Measurements from ENCODE around the gene RMDN2.
"Not testable (repeated sequence)": the region's sequence is repeated elsewhere in the genome, so short reads cannot be mapped to it uniquely, and the experiment has no call there.

RMDN2 gene

DNA sequence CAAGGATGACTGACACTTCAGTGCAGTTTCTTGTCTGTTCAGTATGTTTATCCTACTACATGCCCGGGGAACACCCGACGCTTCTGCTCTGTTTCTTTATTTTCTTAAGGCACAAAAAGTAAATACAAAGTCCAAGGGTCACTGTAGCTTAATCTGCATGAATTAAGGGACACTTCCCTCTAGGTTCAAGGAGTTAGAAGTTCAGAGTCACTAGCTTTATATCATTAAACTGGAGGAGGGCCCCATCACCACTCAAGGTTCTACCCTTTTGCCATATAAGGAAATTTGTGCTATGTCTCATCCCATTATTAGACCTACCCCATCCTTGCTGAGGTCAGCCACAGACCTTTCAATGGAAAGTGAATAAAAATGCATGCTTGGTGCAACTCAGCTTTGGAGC, 27.6 kb upstream of the RMDN2 start:
- DNase-seq (ENCODE audit: low read depth) = no peak

DNA sequence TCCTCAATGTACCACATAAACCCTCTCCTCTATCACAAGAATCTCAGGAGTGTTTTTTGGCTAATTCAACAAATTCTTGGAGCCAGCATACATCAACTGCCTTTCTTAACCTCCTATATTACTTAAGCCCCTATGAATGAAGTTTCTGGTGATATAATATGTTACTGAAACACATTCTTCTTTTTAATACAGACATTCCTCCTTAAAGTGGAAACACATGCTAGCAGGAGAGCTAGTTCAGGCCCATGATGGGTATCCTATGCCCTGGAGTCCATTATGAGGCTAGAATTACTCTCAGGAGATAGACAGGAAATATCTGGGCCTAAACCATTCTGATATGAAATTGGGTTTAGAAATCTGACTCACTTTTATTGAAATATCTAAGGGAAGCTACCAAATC, 26.6 kb upstream of the RMDN2 start:
- no peak for DNase-seq (ENCODE audit: low read depth)

DNA sequence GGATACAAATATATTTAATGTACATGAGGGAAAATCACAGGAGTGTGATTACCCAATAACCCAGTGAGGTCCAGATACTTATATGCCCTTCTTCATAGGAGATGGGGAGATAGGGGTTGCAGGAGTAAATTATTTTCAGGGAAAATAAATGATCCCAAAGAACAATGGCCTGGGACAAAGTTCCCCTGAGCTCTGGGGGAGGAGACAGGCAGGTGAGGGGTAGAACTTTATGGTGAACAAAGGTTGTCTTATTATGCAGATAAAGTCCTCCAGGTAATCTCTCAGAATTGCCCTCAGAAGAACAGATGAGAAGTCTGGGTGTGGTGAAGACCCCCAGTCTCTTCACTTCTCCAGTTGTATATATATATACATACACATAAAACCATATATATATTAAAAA, 22.1 kb upstream of the RMDN2 start:
- no peak for DNase-seq (ENCODE audit: low read depth)

DNA sequence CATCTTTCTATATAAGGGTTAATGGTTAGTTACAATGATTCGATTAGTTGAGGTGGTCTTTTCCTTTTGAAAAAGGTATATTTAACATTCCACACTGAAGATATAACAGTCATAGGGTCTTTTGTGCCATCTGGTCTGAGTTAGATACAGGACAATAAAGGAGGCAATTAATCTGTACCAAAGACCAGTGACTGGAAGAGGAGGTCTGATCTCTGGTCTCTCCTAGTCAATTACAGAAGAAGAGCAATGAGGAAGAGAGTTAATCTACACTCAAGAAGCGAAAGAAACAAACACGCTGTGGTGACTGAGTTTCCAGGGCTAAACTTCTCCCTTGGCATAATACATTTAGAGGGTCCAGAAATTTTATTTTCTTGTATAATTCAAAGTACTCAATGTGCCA, 20.7 kb upstream of the RMDN2 start:
- DNase-seq (ENCODE audit: low read depth) = no peak

DNA sequence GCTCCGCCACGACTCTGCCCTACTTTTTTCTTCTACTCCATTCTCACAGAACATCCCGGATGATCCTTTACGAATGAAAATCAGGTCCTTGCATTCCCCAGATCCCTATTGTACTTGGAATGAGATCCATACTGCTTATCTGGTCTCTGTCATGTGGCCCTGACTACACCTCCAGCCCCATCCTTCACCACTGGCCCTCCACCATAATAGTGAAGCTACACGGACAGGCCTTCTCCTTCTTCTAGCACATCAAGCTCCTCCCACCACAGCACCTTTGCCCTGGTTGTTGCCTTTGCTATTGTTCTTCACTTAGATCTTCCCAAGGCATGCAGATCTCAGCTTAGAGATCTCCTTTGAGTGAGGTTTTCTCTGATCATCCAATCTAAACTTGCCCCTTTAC, 20.1 kb upstream of the RMDN2 start:
- DNase-seq (ENCODE audit: low read depth) = no peak

DNA sequence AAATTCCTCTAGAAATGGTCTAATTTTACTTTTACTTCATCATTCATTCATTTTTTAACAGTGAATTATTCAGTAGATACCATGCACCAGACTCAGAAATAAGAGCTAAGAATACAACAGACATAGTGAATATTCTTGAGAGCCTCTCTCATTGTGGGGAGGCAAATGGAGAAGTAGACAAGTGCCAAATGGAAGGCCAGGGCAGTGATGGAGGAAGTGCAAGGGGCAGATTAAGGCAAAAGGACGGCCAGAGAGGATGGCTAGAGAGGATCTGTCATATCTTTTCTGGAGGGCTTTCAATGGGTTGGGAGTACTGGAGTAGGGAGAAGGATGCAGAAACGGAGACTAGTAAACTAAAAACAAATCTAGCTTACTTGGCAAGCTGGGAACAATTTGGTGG, 19.0 kb upstream of the RMDN2 start:
- DNase-seq (ENCODE audit: low read depth) = no peak

DNA sequence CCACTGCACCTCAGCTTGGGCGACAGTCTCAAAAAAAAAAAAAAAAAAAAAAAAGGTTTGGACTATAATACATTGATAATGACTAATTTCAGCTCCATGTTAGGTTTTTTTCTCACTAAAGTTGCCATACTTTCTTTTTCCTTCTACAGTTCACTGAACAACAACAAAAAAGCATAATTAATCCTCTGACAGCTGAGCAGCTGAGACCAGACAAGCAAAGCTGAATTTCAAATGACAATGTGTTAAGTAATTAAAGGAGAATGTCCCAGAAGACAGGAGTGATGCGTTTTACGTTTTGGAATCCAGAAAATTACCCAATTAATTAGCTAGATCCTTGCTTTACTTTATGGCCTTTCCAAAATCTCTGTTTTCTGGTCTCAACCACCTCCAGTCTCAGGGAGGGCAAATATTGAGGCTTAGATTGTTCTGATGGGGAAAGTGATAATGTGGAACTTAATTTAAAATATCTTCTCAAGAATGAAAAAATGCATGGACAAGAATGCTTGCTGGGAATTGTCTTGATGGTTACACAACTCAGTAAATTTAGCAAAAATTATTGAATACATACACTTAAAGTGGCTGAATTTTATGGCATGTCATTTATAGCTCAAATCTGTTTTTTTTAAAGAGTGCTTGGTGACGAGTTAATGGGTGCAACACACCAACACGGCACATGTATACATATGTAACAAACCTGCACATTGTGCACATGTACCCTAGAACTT, 17.4 kb upstream of the RMDN2 start:
- no peak for DNase-seq (ENCODE audit: low read depth)

DNA sequence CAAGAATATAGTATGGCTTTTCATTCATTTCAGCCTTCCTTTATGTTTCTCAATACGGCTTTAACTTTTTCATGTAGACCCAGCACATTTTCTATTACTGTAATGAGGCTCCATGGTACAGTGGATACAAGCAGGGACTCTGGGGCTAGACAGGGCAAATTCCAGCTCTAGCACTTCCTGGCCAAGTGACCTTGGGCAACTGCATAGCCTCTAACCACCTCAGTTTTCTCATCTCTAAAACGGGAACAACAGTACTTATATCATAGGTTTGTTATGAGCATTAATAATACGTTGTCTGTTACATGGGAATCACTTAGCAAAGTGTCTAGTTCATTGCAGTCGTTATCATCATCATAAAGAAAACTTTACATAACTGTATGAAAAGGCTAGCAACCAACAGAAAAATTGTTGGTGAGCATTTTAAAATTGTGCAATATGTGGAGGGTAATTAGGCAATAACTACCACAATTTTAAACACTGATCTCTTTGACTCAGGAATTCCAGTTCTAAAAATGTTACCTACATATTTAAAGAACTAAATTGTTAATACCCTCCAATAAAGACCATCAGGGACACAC, 13.7 kb upstream of the RMDN2 start:
- no peak for DNase-seq (ENCODE audit: low read depth)

DNA sequence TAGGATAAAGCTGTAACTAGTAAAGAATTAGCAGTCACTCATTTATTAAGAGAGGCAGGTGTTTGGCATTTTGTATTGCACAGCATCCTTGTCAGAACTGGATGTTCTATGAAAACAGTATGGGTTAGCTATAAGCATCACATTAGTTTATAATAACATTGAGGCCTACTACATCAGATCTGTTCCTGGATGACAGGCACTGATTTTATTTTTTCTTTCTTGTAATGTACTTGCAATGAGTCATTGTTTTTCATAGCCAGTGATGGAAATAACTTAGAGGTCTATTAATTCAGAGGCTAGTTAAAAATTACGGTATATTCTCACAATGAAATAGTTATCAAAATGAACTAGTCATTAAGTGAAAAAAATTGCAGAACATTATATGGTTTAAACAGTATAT, 13.0 kb upstream of the RMDN2 start:
- DNase-seq (ENCODE audit: low read depth) = no peak

DNA sequence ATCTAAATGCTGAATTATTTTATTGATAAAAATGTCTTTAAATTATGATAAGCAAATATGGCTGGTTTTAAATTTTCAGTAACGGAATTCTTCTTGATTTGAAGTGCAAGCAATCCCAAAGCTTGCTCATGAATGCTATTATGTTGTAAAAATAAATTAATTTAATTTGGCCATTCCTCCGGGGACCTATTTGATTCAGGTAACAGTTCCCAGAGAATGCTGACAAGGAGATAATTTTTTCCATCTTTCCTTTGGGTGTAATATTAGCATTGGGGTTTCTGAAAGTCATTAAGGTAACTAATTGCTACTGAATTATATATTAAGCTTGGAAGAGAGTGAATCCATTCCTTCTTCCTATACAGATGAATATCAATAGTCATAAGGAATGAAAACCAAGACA, 12.5 kb upstream of the RMDN2 start:
- no peak for DNase-seq (ENCODE audit: low read depth)

DNA sequence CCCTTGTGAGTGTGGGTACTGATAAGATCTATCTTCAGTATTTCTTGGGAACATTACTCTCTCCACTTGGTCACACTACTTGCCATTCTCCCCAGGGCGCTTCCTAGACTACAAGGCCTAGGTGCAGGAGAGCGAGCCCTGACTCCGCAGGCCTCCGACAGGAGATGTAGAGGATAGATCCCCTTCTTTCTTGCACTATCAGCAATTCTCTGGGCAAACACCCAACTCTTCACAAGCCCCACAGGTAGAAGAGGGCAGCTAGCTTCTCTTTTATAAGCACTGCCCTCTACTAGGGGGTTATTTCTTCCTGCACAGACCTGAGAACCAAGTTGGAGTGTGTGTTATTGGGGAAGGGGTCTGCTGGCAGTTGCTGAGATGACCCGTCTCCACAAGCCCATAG, 10.7 kb upstream of the RMDN2 start:
- no peak for DNase-seq (ENCODE audit: low read depth)

DNA sequence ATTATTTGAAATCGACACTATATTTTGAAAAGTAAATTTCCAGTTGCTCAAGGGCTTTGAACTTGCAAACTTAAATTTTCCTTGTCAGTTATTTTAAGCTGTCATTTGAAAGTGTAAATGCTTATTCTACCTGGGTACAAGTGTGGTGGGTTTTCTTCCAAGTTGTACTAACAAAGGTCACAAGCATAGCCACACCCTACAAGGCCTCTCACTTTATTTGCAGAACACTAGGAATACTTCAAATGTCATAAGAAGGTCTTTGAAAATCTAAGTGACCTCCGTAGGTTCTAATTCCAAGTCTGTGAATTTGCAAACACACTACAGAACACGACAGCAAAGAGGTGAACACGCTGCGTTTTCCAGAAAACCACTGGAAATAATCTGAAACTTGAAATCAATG, 9.3 kb upstream of the RMDN2 start:
- DNase-seq (ENCODE audit: low read depth) = no peak

DNA sequence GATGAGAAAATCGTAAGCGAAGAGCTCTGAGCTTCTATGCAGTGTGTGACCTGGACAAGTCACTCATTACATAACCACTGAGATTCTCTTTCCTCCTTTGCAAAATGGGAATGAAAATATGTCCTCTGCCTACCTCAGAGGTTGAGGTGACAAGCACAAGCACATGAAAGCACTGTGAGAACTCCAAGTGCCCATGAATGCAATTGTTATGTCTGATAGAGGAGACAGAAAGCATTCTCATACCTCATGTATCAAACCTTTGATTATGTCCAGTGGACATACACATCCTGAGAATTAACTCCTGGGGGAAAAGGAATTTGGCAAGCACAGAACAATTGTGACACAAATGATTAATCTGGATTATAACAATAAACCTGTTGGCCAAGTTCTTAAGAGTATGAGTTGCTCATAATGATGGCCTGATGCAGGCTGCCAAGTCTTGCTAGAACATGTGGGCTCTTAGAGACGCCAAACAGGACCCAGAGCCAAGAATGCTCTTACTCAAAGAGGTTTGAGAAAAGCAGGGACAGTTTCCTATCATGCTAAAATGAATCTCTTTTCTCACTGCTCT, 8.5 kb upstream of the RMDN2 start:
- no peak for DNase-seq (ENCODE audit: low read depth)

DNA sequence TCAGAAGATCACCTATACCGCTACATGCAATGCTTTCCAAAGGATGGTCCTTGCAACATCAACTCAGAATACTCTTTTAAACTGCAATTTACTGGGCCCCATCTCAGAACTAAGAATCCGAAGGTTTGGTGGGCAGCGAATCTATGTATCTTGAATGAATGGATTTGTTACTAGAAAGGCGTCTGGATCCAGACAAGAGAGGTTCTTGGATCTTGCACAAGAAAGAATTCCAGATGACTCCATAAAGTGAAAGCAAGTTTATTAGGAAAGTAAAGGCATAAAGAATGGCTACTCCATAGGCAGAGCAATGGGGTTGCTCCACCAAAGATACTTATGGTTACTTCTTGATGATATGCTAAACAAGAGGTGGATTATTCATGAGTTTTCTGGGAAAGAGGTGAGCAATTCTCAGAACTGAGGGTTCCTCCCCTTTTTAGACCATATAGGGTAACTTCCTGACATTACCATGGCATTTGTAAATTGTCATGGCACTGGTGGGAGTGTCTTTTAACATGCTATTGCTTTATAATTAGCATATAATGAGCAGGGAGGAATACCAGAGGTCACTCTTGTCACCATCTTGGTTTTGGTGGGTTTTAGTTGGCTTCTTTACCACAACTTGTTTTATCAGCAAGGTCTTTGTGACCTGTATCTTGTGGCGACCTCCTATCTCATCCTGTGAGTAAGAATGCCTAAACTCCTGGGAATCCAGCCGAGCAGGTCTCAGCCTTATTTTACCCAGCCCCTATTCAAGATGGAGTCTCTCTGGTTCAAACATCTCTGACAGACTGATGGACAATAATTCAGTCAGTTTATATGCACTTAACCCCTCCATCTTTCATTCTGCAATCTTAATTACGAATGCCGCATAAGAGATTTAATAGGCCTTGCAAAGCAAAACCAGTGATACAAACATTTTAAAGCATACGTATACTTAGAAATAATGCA, 7.5 kb upstream of the RMDN2 start:
- DNase-seq (ENCODE audit: low read depth) = no peak

DNA sequence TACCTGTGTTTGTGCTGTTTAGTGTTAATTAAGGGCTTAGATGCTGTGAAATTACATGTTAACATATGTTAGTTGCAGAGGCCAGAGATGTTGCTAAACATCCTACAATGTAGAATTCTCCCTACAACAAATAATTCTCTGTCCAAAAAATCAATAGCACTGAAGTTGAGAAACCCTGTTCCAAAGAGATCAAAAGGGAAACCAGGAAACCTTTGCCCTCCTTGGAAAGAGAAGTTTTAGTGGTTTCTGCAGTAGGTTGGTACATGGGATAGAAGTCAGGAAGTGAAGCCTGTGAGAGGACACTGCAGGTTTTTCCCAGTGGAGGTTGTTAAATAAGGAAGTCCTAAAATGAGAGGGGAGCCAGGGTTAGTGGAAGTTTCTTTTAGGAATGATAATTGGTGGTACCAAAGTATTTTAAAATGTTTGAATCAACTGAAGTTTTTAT, 6.3 kb upstream of the RMDN2 start:
- no peak for DNase-seq (ENCODE audit: low read depth)

DNA sequence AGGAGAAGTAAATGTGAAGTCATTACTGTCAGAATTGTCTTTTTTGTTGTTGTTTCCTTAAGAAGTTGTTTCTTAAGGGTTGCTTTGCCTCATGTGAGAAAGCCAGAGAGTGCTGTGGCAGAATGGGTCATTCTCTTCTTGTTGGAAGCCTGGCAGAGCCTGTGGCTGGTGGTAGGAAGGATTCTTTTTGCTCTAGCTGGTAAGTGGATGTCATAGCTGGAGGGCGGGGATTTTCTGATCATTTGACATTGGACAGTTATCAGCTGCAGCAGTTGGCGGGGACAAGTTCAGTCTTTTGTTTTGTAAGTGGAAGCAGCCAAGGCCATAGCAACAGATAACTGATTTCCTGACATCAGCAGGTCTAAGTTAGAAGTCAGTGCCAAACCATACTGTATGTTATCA, 5.5 kb upstream of the RMDN2 start:
- no peak for DNase-seq (ENCODE audit: low read depth)

DNA sequence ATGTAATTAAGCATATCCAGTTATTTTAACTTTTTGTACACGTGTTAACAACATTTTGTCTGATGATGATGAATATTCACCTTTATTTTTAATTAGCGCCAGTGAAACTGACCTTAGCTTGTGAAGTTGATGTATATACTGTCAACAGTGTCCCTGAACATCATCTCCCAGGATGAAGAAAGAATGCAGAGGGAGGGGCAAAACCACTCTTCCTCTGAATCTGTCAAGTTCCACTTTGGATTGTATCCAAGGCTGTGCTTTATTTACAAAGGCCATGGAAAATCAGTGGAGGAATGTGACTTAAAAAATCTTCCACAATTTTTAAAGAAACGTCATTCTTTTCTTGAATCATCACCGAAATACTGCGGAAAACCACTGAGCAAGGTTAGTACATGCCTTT, 4.5 kb upstream of the RMDN2 start:
- DNase-seq (ENCODE audit: low read depth) = peak; percentile 78

DNA sequence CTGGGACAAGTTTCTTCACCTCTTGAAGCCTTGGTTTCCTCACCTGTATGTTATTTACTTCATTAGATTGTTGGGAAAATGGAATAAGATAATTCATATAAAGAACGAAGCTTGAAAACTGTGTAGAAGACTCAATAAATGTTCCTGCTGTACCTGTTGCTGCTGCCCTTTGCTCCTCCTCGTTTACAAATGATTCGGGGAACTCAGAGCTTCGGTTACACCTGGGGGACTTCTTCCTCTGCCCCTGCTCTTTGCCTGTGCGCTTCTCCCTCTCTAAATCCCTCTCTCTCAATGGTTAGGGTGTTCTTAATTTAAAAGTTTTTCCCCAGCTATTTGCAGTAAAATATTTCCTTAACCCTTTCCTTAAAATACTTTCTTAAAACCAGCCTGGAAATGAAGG, 3.3 kb upstream of the RMDN2 start:
- DNase-seq (ENCODE audit: low read depth) = no peak

DNA sequence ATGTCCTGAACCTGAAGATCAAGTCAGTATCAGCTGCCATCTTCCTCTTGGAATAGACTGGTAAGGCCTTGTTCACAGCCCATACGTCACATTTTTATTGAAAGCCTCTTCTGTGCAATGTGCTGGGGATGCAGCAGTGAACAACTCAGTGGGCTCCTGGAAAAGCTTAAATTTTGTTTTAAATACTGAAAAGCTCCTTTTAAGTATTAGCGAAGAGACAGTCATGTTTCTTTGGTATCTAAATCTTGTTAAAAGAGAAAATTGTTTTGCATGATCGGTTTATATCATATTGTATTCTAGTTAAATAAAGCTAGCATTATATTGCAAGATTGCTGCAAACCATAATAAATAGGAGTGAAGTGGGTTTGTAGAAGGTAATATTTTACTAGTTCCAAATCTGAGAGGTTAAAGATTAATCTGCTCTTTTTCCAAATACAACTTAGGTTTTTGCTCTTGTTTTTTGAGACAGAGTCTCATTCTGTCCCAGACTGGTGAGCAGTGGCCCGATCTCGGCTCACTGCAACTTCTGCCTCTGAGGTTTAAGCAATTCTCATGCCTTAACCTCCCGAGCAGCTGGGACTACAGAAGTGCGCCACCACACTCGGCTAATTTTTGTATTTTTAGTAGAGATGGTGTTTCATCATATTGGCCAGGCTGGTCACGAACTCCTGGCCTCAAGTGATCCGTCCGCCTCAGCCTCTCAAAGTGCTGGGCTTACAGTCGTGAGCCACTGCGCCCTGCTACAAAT, 1.6 kb upstream of the RMDN2 start:
- no peak for DNase-seq (ENCODE audit: low read depth)

DNA sequence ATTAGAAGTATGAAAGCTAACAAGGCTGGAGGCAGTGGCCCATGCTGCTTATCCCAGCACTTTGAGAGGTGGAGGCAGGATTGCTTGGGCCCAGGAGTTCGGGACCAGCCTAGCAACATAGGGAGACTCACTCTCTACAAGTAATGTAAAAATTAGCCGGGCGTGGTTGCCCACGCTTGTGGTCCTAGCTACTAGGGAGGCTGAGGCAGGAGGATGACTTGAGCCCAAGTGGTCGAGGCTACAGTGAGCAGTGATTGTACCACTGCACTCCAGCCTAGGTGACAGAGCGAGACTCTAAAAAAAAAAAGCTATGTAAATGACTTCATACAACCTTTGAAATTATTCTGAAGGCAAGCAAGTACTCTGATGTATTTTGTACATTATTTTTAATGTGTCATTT, 1.5 kb downstream of the RMDN2 start:
- no peak for DNase-seq (ENCODE audit: low read depth)

DNA sequence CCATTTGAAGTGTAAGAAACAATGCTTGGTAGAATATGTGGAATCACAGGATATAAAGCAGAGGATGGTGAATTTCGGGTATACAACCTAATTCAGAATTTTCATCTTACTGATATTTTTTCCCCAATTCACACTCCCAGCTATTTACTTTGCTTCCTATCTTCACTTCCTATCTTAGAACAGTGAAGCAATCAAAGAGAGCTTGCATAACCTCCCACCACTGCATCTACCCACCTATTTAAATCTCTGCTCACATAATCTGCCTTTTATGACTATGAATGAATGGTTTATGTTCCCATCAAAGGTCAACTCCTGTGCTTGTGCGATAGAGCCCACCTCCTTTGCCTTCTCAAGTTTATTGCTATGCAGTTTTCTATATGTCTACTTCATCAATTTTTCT, 3.3 kb downstream of the RMDN2 start:
- no peak for DNase-seq (ENCODE audit: low read depth)

DNA sequence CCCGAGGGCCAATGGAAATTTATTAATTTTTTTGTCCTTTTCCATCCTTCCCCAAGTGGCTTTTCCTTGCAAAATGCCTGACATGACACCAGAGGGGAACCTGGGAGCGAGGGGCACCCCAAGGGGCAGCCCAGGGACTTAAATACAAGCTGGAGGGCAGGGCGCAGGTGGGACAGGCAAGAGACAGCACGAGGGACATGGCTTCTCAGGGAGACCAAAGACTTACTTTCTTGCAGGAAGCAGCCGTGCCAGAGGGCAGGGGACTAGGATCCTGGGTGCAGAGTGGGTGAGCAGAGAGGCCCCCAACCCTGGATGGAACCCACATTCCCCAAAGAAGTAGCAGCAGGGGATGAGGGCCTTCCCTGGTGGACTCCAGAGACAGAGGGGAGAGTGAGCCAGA, 5.3 kb downstream of the RMDN2 start:
- not testable (repeated sequence) for DNase-seq (ENCODE audit: low read depth)

All from HS-27A (cell line).